GM23338 (cell line): ENCODE results near the gene FBRSL1. TPM values are rescaled to one million over a fixed set of nuclear protein-coding genes. Genes with fewer than 3 reads are reported as not detected.

Experiments
- ATAC-seq: fragments of 200-7000 bp; cut with Tn5 transposase; 3 replicates; pipeline ENCODE4 v1.9.1; 2020
- DNase-seq: peaks from one replicate; pipeline ENCODE4 v3.0.0-alpha.2; 2015; ENCODE audit warnings: low spot score
- H2AFZ ChIP-seq: fragments of 200-600 bp; sonication (generic); 2 replicates; pipeline ENCODE4 v1.8.0; 2016; ENCODE audit warnings: antibody characterized with exemption, mild to moderate bottlenecking, moderate library complexity
- H3F3A ChIP-seq: fragments of 200-600 bp; sonication (generic); replicated peaks from 2 replicates; pipeline ENCODE4 v1.8.0; 2017; ENCODE audit warnings: antibody characterized with exemption, mixed run types, low read depth
- H3K27ac ChIP-seq: fragments of 200-600 bp; sonication (generic); 2 replicates; pipeline ENCODE4 v1.6.1; 2016; ENCODE audit warnings: low read depth
- H3K27me3 ChIP-seq: fragments of 200-600 bp; sonication (generic); 2 replicates; pipeline ENCODE4 v1.8.0; 2016; ENCODE audit warnings: mild to moderate bottlenecking, mixed run types, moderate library complexity; ENCODE audit not compliant: insufficient read depth
- H3K36me3 ChIP-seq: fragments of 200-600 bp; sonication (generic); 2 replicates; pipeline ENCODE4 v1.8.0; 2016; ENCODE audit warnings: mild to moderate bottlenecking; ENCODE audit not compliant: insufficient read depth
- H3K4me1 ChIP-seq: fragments of 200-600 bp; sonication (generic); 2 replicates; pipeline ENCODE4 v1.8.0; 2016; ENCODE audit warnings: mild to moderate bottlenecking, moderate library complexity; ENCODE audit not compliant: insufficient read depth
- H3K4me2 ChIP-seq: fragments of 200-600 bp; sonication (generic); 2 replicates; pipeline ENCODE4 v1.7.1; 2017; ENCODE audit warnings: mixed run types
- H3K4me3 ChIP-seq: fragments of 200-600 bp; sonication (generic); 2 replicates; pipeline ENCODE4 v1.6.1; 2016; ENCODE audit warnings: mixed run types
- H3K79me2 ChIP-seq: fragments of 200-600 bp; sonication (generic); replicated peaks from 2 replicates; pipeline ENCODE4 v1.8.0; 2017; ENCODE audit warnings: mild to moderate bottlenecking; ENCODE audit not compliant: insufficient read depth
- H3K9me2 ChIP-seq: fragments of 200-600 bp; sonication (generic); 2 replicates; pipeline ENCODE4 v1.8.0; 2017; ENCODE audit not compliant: insufficient read depth
- H4K20me1 ChIP-seq: fragments of 200-600 bp; sonication (generic); replicated peaks from 2 replicates; pipeline ENCODE4 v1.8.0; 2017; ENCODE audit warnings: mild to moderate bottlenecking; ENCODE audit not compliant: insufficient read depth
- H3K27ac Mint-ChIP-seq: 2 replicates; pipeline ENCODE4 v1.8.0; 2020; ENCODE audit warnings: inconsistent platforms, mild to moderate bottlenecking, moderate library complexity, mixed read lengths
- H3K27me3 Mint-ChIP-seq: 3 replicates; pipeline ENCODE4 v1.8.0; 2022; ENCODE audit warnings: low read depth, mild to moderate bottlenecking, moderate library complexity, mixed read lengths, inconsistent platforms; ENCODE audit not compliant: insufficient read depth, poor library complexity
- H3K36me3 Mint-ChIP-seq: 3 replicates; pipeline ENCODE4 v1.8.0; 2021; ENCODE audit warnings: low read depth, mild to moderate bottlenecking, inconsistent platforms, moderate library complexity, mixed read lengths
- H3K4me1 Mint-ChIP-seq: 3 replicates; pipeline ENCODE4 v1.8.0; 2020; ENCODE audit warnings: mild to moderate bottlenecking, inconsistent platforms, mixed read lengths
- H3K4me3 Mint-ChIP-seq: 3 replicates; pipeline ENCODE4 v1.8.0; 2021; ENCODE audit warnings: moderate library complexity, mild to moderate bottlenecking, inconsistent platforms, mixed read lengths
- H3K9me3 Mint-ChIP-seq: 3 replicates; pipeline ENCODE4 v1.8.0; 2020; ENCODE audit warnings: moderate library complexity, mild to moderate bottlenecking, inconsistent platforms, mixed read lengths
- EZH2 ChIP-seq: fragments of 200-600 bp; sonication (generic); IDR thresholded peaks from one replicate; pipeline ENCODE4 v1.8.0; 2017; ENCODE audit warnings: antibody characterized with exemption, mild to moderate bottlenecking, low read depth; ENCODE audit not compliant: unreplicated experiment
- JUNB ChIP-seq: IDR thresholded peaks from one replicate; pipeline ENCODE4 v1.6.1; 2016; ENCODE audit warnings: antibody characterized with exemption; ENCODE audit not compliant: unreplicated experiment
- POLR2AphosphoS5 ChIP-seq: IDR thresholded peaks from 2 replicates; pipeline ENCODE4 v1.6.1; 2016; ENCODE audit warnings: antibody characterized with exemption, low read depth
- STAT1 ChIP-seq: IDR thresholded peaks from one replicate; pipeline ENCODE4 v1.6.1; 2016; ENCODE audit warnings: antibody characterized with exemption; ENCODE audit not compliant: unreplicated experiment
- ZNF331 ChIP-seq: fragments of 250-450 bp; sonication (Bioruptor Pico); IDR thresholded peaks from 2 replicates; pipeline ENCODE4 v1.5.0; 2020; ENCODE audit warnings: low read depth, mild to moderate bottlenecking, moderate library complexity
- polyA plus RNA-seq: library from polyadenylated mRNA; unstranded; fragments of >200 nt; fragmentation: Nextera tagmentation; extraction: Ambion mirVana; gene quantifications from 2 replicates; pipeline ENCODE4 v1.2.1, GENCODE V29; 2016
- total RNA-seq: library from RNA; depleted of rRNA; stranded (reverse); fragments of >200 nt; shearing (Covaris generic); gene quantifications from 2 replicates; pipeline ENCODE4 v1.2.3, GENCODE V29; 2014
- TF ChIP-seq, protein P1 (sequence below): fragments of 250-450 bp; sonication (Bioruptor Pico); IDR thresholded peaks from 2 replicates; pipeline ENCODE4 v1.5.0; 2020; ENCODE audit warnings: mild to moderate bottlenecking, moderate library complexity
- TF ChIP-seq, protein P2 (sequence below): IDR thresholded peaks from 2 replicates; pipeline ENCODE4 v1.6.1; 2016; ENCODE audit warnings: antibody characterized with exemption

The FBRSL1 gene
- total and polyA plus RNA-seq, 2 experiments from 2014 or later = 37.8 to 89.8 TPM

DNA sequence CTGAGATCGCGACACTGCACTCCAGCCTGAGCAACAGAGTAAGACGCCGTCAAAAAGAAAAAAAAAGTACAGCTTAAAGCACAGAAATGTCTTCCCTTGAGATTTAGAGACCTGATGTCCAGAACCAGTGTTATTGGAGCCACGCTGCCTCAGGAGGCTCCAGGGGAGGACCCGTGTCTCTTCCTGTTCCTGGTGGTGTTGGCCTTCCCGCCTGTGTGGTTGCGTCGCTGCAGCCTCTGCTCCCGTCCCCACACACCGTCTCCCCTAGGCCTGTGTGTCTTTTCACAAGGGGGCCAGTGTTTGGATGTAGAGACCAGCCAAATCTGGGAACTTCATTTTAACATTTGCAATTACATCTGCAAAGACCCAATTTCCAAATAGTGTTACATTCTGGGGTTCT is 8.6 kb upstream of the FBRSL1 start (continued):
- TF ChIP-seq, protein P1, sequence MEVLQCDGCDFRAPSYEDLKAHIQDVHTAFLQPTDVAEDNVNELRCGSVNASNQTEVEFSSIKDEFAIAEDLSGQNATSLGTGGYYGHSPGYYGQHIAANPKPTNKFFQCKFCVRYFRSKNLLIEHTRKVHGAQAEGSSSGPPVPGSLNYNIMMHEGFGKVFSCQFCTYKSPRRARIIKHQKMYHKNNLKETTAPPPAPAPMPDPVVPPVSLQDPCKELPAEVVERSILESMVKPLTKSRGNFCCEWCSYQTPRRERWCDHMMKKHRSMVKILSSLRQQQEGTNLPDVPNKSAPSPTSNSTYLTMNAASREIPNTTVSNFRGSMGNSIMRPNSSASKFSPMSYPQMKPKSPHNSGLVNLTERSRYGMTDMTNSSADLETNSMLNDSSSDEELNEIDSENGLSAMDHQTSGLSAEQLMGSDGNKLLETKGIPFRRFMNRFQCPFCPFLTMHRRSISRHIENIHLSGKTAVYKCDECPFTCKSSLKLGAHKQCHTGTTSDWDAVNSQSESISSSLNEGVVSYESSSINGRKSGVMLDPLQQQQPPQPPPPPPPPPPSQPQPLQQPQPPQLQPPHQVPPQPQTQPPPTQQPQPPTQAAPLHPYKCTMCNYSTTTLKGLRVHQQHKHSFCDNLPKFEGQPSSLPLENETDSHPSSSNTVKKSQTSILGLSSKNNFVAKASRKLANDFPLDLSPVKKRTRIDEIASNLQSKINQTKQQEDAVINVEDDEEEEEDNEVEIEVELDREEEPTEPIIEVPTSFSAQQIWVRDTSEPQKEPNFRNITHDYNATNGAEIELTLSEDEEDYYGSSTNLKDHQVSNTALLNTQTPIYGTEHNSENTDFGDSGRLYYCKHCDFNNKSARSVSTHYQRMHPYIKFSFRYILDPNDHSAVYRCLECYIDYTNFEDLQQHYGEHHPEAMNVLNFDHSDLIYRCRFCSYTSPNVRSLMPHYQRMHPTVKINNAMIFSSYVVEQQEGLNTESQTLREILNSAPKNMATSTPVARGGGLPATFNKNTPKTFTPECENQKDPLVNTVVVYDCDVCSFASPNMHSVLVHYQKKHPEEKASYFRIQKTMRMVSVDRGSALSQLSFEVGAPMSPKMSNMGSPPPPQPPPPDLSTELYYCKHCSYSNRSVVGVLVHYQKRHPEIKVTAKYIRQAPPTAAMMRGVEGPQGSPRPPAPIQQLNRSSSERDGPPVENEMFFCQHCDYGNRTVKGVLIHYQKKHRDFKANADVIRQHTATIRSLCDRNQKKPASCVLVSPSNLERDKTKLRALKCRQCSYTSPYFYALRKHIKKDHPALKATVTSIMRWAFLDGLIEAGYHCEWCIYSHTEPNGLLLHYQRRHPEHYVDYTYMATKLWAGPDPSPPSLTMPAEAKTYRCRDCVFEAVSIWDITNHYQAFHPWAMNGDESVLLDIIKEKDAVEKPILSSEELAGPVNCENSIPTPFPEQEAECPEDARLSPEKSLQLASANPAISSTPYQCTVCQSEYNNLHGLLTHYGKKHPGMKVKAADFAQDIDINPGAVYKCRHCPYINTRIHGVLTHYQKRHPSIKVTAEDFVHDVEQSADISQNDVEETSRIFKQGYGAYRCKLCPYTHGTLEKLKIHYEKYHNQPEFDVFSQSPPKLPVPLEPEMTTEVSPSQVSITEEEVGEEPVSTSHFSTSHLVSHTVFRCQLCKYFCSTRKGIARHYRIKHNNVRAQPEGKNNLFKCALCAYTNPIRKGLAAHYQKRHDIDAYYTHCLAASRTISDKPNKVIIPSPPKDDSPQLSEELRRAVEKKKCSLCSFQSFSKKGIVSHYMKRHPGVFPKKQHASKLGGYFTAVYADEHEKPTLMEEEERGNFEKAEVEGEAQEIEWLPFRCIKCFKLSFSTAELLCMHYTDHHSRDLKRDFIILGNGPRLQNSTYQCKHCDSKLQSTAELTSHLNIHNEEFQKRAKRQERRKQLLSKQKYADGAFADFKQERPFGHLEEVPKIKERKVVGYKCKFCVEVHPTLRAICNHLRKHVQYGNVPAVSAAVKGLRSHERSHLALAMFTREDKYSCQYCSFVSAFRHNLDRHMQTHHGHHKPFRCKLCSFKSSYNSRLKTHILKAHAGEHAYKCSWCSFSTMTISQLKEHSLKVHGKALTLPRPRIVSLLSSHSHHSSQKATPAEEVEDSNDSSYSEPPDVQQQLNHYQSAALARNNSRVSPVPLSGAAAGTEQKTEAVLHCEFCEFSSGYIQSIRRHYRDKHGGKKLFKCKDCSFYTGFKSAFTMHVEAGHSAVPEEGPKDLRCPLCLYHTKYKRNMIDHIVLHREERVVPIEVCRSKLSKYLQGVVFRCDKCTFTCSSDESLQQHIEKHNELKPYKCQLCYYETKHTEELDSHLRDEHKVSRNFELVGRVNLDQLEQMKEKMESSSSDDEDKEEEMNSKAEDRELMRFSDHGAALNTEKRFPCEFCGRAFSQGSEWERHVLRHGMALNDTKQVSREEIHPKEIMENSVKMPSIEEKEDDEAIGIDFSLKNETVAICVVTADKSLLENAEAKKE (CRISPR knock-in tag) = no peak
- no peak for TF ChIP-seq POLR2AphosphoS5

DNA sequence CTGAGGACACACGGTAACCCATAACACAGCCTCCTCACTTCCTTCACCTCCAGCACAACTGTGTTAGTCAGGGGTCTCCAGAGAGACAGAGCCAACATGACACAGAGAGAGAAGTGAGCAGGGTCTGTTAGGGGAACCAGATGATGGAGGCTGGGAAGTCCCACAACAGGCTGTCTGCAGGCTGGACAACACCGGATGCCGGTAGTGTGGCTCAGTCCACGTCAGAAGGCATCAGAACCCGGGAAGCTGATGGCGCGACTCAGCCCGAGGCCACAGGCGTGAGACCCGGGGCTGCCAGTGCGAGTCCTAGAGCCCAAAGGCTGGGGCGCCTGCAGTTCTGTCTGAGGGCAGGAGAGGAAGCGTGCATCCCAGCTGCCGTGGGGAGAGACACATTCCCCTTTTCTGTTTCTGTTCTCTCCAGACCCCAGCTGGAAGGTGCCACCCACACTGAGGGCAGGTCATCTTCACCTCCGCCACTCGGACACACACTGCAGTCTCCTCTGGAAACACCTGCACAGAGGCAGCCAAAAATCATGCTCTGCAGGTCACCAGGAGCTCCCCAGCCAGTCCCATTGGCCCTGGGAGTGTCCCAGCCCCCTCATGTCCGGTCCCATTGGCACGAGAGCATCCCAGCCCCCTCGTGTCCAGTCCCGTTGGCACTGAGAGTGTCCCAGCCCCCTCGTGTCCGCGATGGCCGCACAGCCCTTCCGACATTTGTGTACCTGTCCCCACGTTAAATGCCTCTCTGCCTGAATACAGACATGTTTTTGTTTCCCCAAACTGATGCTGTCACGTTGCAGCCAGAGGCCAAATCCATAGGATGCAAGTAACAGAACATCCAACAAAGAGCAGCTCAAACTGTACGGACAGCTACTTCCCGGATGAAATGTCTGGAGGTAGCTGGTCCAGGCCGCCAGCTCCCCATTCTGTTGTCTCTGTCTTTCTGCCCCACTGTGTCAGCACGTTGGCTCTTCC is 7.9 kb upstream of the FBRSL1 start:
- Histone ChIP-seq H3K36me3 (no peaks in the 10 kb centered on the region), H3K4me2 (no peak overlapping the region), H2AFZ (no peak overlapping the region), H3K9me2 (no peaks in the 10 kb centered on the region), H3K27me3 (peaks cover 89% of the 10 kb centered on the region), H3K4me1 (no peaks in the 10 kb centered on the region), H3K79me2 (no peaks in the 10 kb centered on the region), H4K20me1 (no peaks in the 10 kb centered on the region), H3K4me3 (no peak overlapping the region), H3K27ac (no peak overlapping the region), H3F3A (no peaks in the 10 kb centered on the region)
- DNase-seq (no peak), ATAC-seq (no peak)
- H3K4me3 Mint-ChIP-seq = no peak overlapping the region
- no peaks in the 10 kb centered on the region for H3K4me1 Mint-ChIP-seq
- peaks cover 55% of the 10 kb centered on the region for H3K27me3 Mint-ChIP-seq
- H3K36me3 Mint-ChIP-seq = no peaks in the 10 kb centered on the region
- H3K27ac Mint-ChIP-seq = no peak overlapping the region
- H3K9me3 Mint-ChIP-seq = no peaks in the 10 kb centered on the region
- TF ChIP-seq STAT1 (no peak), ZNF331 (CRISPR knock-in tag) (no peak), EZH2 (no peak), JUNB (no peak)
- TF ChIP-seq, protein P1 (CRISPR knock-in tag) = no peak
- TF ChIP-seq, protein P2, sequence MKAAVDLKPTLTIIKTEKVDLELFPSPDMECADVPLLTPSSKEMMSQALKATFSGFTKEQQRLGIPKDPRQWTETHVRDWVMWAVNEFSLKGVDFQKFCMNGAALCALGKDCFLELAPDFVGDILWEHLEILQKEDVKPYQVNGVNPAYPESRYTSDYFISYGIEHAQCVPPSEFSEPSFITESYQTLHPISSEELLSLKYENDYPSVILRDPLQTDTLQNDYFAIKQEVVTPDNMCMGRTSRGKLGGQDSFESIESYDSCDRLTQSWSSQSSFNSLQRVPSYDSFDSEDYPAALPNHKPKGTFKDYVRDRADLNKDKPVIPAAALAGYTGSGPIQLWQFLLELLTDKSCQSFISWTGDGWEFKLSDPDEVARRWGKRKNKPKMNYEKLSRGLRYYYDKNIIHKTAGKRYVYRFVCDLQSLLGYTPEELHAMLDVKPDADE = no peak
